ENCODE data around the gene IGF1.

DNA sequence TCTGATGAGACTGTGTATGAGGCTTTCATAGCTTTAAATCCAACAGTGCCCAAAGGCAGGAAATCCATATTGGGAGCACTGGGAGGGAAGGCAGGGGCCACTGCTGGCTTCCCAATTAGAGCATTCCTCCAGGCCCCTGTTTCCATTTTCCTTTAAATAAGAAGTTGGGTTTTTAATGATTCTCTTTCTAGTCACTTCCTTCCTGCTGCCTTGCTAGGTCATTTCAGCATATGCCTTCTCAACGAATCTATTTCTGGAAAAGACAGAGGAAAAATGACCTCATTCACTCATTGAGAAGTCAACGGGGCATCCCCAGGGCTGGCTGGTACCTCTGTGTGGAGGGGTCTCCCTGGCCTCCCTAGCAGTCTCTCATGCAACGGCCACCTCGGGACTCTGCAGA is 43.5 kb downstream of the IGF1 start:
- TF ChIP-seq ZNF138 (CRISPR knock-in tag; conservative IDR thresholded peaks at IDR 0.05), result no peak
- TF ChIP-seq, protein P1, sequence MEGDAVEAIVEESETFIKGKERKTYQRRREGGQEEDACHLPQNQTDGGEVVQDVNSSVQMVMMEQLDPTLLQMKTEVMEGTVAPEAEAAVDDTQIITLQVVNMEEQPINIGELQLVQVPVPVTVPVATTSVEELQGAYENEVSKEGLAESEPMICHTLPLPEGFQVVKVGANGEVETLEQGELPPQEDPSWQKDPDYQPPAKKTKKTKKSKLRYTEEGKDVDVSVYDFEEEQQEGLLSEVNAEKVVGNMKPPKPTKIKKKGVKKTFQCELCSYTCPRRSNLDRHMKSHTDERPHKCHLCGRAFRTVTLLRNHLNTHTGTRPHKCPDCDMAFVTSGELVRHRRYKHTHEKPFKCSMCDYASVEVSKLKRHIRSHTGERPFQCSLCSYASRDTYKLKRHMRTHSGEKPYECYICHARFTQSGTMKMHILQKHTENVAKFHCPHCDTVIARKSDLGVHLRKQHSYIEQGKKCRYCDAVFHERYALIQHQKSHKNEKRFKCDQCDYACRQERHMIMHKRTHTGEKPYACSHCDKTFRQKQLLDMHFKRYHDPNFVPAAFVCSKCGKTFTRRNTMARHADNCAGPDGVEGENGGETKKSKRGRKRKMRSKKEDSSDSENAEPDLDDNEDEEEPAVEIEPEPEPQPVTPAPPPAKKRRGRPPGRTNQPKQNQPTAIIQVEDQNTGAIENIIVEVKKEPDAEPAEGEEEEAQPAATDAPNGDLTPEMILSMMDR (IDR thresholded peaks at IDR 0.05), result no peak
- no peak for TF ChIP-seq ATF1 (CRISPR knock-in tag; IDR thresholded peaks at IDR 0.05)
- TF ChIP-seq ZNF423 (CRISPR knock-in tag; IDR thresholded peaks at IDR 0.05), result no peak
- TF ChIP-seq, protein P2, sequence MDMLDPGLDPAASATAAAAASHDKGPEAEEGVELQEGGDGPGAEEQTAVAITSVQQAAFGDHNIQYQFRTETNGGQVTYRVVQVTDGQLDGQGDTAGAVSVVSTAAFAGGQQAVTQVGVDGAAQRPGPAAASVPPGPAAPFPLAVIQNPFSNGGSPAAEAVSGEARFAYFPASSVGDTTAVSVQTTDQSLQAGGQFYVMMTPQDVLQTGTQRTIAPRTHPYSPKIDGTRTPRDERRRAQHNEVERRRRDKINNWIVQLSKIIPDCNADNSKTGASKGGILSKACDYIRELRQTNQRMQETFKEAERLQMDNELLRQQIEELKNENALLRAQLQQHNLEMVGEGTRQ (CRISPR knock-in tag; IDR thresholded peaks at IDR 0.05), result no peak
- no peak for TF ChIP-seq ZNF121 (CRISPR knock-in tag; IDR thresholded peaks at IDR 0.05)
- no peak for TF ChIP-seq ETV6 (CRISPR knock-in tag; IDR thresholded peaks at IDR 0.05)
- TF ChIP-seq ZNF396 (CRISPR knock-in tag; IDR thresholded peaks at IDR 0.05; ENCODE audit: borderline replicate concordance), result no peak
- no peak for TF ChIP-seq PRRX2 (CRISPR knock-in tag; IDR thresholded peaks at IDR 0.05)
- TF ChIP-seq, protein P3, sequence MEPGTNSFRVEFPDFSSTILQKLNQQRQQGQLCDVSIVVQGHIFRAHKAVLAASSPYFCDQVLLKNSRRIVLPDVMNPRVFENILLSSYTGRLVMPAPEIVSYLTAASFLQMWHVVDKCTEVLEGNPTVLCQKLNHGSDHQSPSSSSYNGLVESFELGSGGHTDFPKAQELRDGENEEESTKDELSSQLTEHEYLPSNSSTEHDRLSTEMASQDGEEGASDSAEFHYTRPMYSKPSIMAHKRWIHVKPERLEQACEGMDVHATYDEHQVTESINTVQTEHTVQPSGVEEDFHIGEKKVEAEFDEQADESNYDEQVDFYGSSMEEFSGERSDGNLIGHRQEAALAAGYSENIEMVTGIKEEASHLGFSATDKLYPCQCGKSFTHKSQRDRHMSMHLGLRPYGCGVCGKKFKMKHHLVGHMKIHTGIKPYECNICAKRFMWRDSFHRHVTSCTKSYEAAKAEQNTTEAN (CRISPR knock-in tag; IDR thresholded peaks at IDR 0.05), result no peak

Measured in WTC11 (cell line).